Erythroblast (primary cell): ENCODE results near the gene RRBP1.

Source experiments
- GATA1 ChIP-seq: IDR thresholded peaks from 2 replicates; pipeline ENCODE4 v1.6.1; 2011; ENCODE audit warnings: low read depth, mild to moderate bottlenecking, control low read depth, low read length, moderate library complexity
- POLR2A ChIP-seq: IDR thresholded peaks from 2 replicates; pipeline ENCODE4 v1.6.1; 2011; ENCODE audit warnings: mild to moderate bottlenecking, low read length

GRCh38 chr20:17642404-17643269 lies 39.4 kb downstream of the RRBP1 start:
- TF ChIP-seq POLR2A (no peak), GATA1 (no peak)
